ENCODE results near the gene VSX1.

Gene VSX1

GRCh38 chr20:25030649-25031207, 51.2 kb downstream of the VSX1 start:
- Histone ChIP-seq H3K4me1 (ENCODE audit: control insufficient read depth, insufficient read depth, low read length) (peaks cover 7% of the 10 kb centered on the region), H3K9me3 (ENCODE audit: control insufficient read depth, insufficient read depth, low read depth, low read length) (no peaks in the 10 kb centered on the region), H3K4me3 (ENCODE audit: low read depth, low read length) (no peak overlapping the region), H3K27ac (ENCODE audit: extremely low read depth, low read depth, low read length) (no peak overlapping the region), H3K36me3 (ENCODE audit: control insufficient read depth in 2 of 2, insufficient read depth in 1 of 2, low read length in 2 of 2) (peaks cover 0 to 3% of the 10 kb centered on the region in 2 experiments; a peak in 1 of 3 replicates)
- TF ChIP-seq ZNF174 (tag by site-specific recombination; IDR thresholded peaks at IDR 0.05) (no peak), ZNF747 (tag by site-specific recombination; IDR thresholded peaks at IDR 0.05) (no peak)
- ChIA-PET POLR2A (no interaction called here), CTCF (no interaction called here)

GRCh38 chr20:25030007-25030648, 51.8 kb downstream of the VSX1 start:
- CTCF ChIA-PET: interaction anchor here (1.1 kb wide), 1 partner anchor 157 kb away, joined by 3 read pairs; no protein-coding TSS in a partner anchor
- Histone ChIP-seq H3K36me3 (ENCODE audit: control insufficient read depth in 2 of 2, insufficient read depth in 1 of 2, low read length in 2 of 2) (peaks cover 0 to 3% of the 10 kb centered on the region in 2 experiments; a peak in 1 of 3 replicates), H3K9me3 (ENCODE audit: control insufficient read depth, insufficient read depth, low read depth, low read length) (no peaks in the 10 kb centered on the region), H3K27ac (ENCODE audit: extremely low read depth, low read depth, low read length) (no peak overlapping the region), H3K4me3 (ENCODE audit: low read depth, low read length) (no peak overlapping the region), H3K4me1 (ENCODE audit: control insufficient read depth, insufficient read depth, low read length) (peaks cover 7% of the 10 kb centered on the region)
- POLR2A ChIA-PET: no interaction called here
- TF ChIP-seq ZNF600 (tag by site-specific recombination; IDR thresholded peaks at IDR 0.05): peak; percentile 24; the same call in 1 of the 2 replicates
- peak; percentile 83 for TF ChIP-seq EGR2 (tag by site-specific recombination; IDR thresholded peaks at IDR 0.05; ENCODE audit: low read depth)
- peak; percentile 67 for TF ChIP-seq ZFHX2 (tag by site-specific recombination; conservative IDR thresholded peaks at IDR 0.05)
- TF ChIP-seq ZNF660 (tag by site-specific recombination; IDR thresholded peaks at IDR 0.05): no peak

GRCh38 chr20:25025986-25026605, 55.8 kb downstream of the VSX1 start:
- Histone ChIP-seq H3K36me3 (ENCODE audit: control insufficient read depth in 2 of 2, insufficient read depth in 1 of 2, low read length in 2 of 2) (peaks cover 0 to 3% of the 10 kb centered on the region in 2 experiments; a peak in 1 of 3 replicates), H3K4me1 (ENCODE audit: control insufficient read depth, insufficient read depth, low read length) (no peaks in the 10 kb centered on the region), H3K9me3 (ENCODE audit: control insufficient read depth, insufficient read depth, low read depth, low read length) (no peaks in the 10 kb centered on the region), H3K27ac (ENCODE audit: extremely low read depth, low read depth, low read length) (no peak overlapping the region), H3K4me3 (ENCODE audit: low read depth, low read length) (no peak overlapping the region)
- ChIA-PET CTCF (interaction anchor here (1.0 kb wide), 1 partner anchor 903 kb away, joined by 3 read pairs; no protein-coding TSS in a partner anchor), POLR2A (no interaction called here)
- TF ChIP-seq HOXD13 (CRISPR knock-in tag; IDR thresholded peaks at IDR 0.05; ENCODE audit: borderline replicate concordance) (no peak), ZNF341 (tag by site-specific recombination; IDR thresholded peaks at IDR 0.05; ENCODE audit: low read depth) (no peak), SP7 (tag by site-specific recombination; IDR thresholded peaks at IDR 0.05) (no peak), ZNF571 (tag by site-specific recombination; IDR thresholded peaks at IDR 0.05) (no peak), ZNF529 (tag by site-specific recombination; IDR thresholded peaks at IDR 0.05; ENCODE audit: insufficient replicate concordance) (no peak), ZNF214 (tag by site-specific recombination; IDR thresholded peaks at IDR 0.05; ENCODE audit: borderline replicate concordance) (no peak), ZNF138 (tag by site-specific recombination; IDR thresholded peaks at IDR 0.05; ENCODE audit: borderline replicate concordance) (no peak)

Measured in HEK293 (cell line).